Fibroblast of peridontal ligament (primary cell): ENCODE results near the gene SDK2.

Experiments
- DNase-seq: peaks from one replicate; pipeline ENCODE4 v3.0.0-alpha.2; 2010; ENCODE audit errors: extremely low read depth

The SDK2 gene

GRCh38 chr17:73506470-73507435 lies 137.5 kb downstream of the SDK2 start:
- DNase-seq = no peak

GRCh38 chr17:73503560-73503959 lies 140.7 kb downstream of the SDK2 start:
- DNase-seq = no peak

GRCh38 chr17:73500414-73500999 lies 143.7 kb downstream of the SDK2 start:
- no peak for DNase-seq

GRCh38 chr17:73498886-73499554 lies 145.2 kb downstream of the SDK2 start:
- no peak for DNase-seq

GRCh38 chr17:73498176-73498575 lies 146.1 kb downstream of the SDK2 start:
- no peak for DNase-seq

GRCh38 chr17:73497721-73498120 lies 146.5 kb downstream of the SDK2 start:
- no peak for DNase-seq

- no peak for DNase-seq
These were observed 148.0 kb downstream of the SDK2 start for GRCh38 chr17:73496232-73496631.

- DNase-seq = no peak
These were observed 148.6 kb downstream of the SDK2 start for GRCh38 chr17:73495641-73496040.

- no peak for DNase-seq
These were observed 149.3 kb downstream of the SDK2 start for GRCh38 chr17:73494950-73495349.

GRCh38 chr17:73493956-73494926 lies 150.0 kb downstream of the SDK2 start:
- no peak for DNase-seq

GRCh38 chr17:73492821-73493814 lies 151.1 kb downstream of the SDK2 start:
- no peak for DNase-seq

GRCh38 chr17:73492125-73492820 lies 152.0 kb downstream of the SDK2 start:
- no peak for DNase-seq

GRCh38 chr17:73491648-73492047 lies 152.6 kb downstream of the SDK2 start:
- DNase-seq = no peak

- no peak for DNase-seq
These were observed 153.4 kb downstream of the SDK2 start for GRCh38 chr17:73490851-73491250.

GRCh38 chr17:73489991-73490390 lies 154.3 kb downstream of the SDK2 start:
- DNase-seq = no peak

- no peak for DNase-seq
These were observed 154.9 kb downstream of the SDK2 start for GRCh38 chr17:73489333-73489732.

- no peak for DNase-seq
These were observed 159.1 kb downstream of the SDK2 start for GRCh38 chr17:73485130-73485529.

GRCh38 chr17:73482894-73483293 lies 161.4 kb downstream of the SDK2 start:
- DNase-seq = no peak

- no peak for DNase-seq
These were observed 162.0 kb downstream of the SDK2 start for GRCh38 chr17:73482251-73482716.
